ENCODE results near the gene SLC5A11.
"Not testable (repeated sequence)": the region's sequence is repeated elsewhere in the genome, so short reads cannot be mapped to it uniquely, and the experiment has no call there.

SLC5A11 gene

GRCh38 chr16:24834459-24835335, 11.1 kb upstream of the SLC5A11 start:
- DNase-seq (ENCODE audit: low read depth in 2 of 2): no peak

- no peak for DNase-seq (ENCODE audit: low read depth in 2 of 2)
Observed at GRCh38 chr16:24836836-24837235, 8.9 kb upstream of the SLC5A11 start.

- DNase-seq (ENCODE audit: low read depth in 2 of 2): no peak
Observed at GRCh38 chr16:24837969-24838368, 7.8 kb upstream of the SLC5A11 start.

- DNase-seq (ENCODE audit: low read depth in 2 of 2): no peak
Observed at GRCh38 chr16:24838554-24839266, 7.1 kb upstream of the SLC5A11 start.

GRCh38 chr16:24839347-24839972, 6.3 kb upstream of the SLC5A11 start:
- DNase-seq (ENCODE audit: low read depth in 2 of 2): no peak

GRCh38 chr16:24841291-24841690, 4.5 kb upstream of the SLC5A11 start:
- DNase-seq (ENCODE audit: low read depth in 2 of 2): no peak

GRCh38 chr16:24844101-24845030, 1.4 kb upstream of the SLC5A11 start:
- no peak for DNase-seq (ENCODE audit: low read depth in 2 of 2)

- not testable (repeated sequence) for DNase-seq (ENCODE audit: low read depth in 2 of 2)
Observed at GRCh38 chr16:24845031-24845365, 765 bp upstream of the SLC5A11 start.

GRCh38 chr16:24846548-24847357, 990 bp downstream of the SLC5A11 start:
- no peak for DNase-seq (ENCODE audit: low read depth in 2 of 2)

- no peak for DNase-seq (ENCODE audit: low read depth in 2 of 2)
Observed at GRCh38 chr16:24847358-24847664, 1.5 kb downstream of the SLC5A11 start.

GRCh38 chr16:24848065-24848464, 2.3 kb downstream of the SLC5A11 start:
- no peak for DNase-seq (ENCODE audit: low read depth in 2 of 2)

GRCh38 chr16:24849641-24850040, 3.9 kb downstream of the SLC5A11 start:
- no peak for DNase-seq (ENCODE audit: low read depth in 2 of 2)

GRCh38 chr16:24850289-24850938, 4.7 kb downstream of the SLC5A11 start:
- DNase-seq (ENCODE audit: low read depth in 2 of 2): no peak

- DNase-seq (ENCODE audit: low read depth in 2 of 2): peak in 1 of 2 donors; percentile 48
Observed at GRCh38 chr16:24851700-24852099, 5.9 kb downstream of the SLC5A11 start.

GRCh38 chr16:24852281-24852721, 6.5 kb downstream of the SLC5A11 start:
- DNase-seq (ENCODE audit: low read depth in 2 of 2): no peak

GRCh38 chr16:24853169-24853824, 7.5 kb downstream of the SLC5A11 start:
- no peak for DNase-seq (ENCODE audit: low read depth in 2 of 2)

- no peak for DNase-seq (ENCODE audit: low read depth in 2 of 2)
Observed at GRCh38 chr16:24853830-24854229, 8.1 kb downstream of the SLC5A11 start.

GRCh38 chr16:24854607-24855171, 8.9 kb downstream of the SLC5A11 start:
- no peak for DNase-seq (ENCODE audit: low read depth in 2 of 2)

GRCh38 chr16:24855678-24856077, 9.9 kb downstream of the SLC5A11 start:
- no peak for DNase-seq (ENCODE audit: low read depth in 2 of 2)

Measured in stimulated activated CD4-positive, alpha-beta T cell treated with anti-CD3 and anti-CD28 coated beads, Interleukin-4, amount 100 ng/mL, for 48 hours (primary cell).